Forelimb muscle (tissue), 1 donor: ENCODE results near the gene KIF1B. TPM values are rescaled to one million over a fixed set of nuclear protein-coding genes. Genes with fewer than 3 reads are reported as not detected.
A peak's percentile ranks its signal among the peaks of the same experiment; 100 is the strongest.
"Not testable (repeated sequence)": the region's sequence is repeated elsewhere in the genome, so short reads cannot be mapped to it uniquely, and the experiment has no call there.

Experiments
- DNase-seq: peaks from one replicate; pipeline ENCODE4 v3.0.0-alpha.2; 2013; ENCODE audit warnings: low read depth
- polyA plus RNA-seq: library from polyadenylated mRNA; unstranded; fragments of 120-200 nt; gene quantifications from one replicate; pipeline ENCODE4 v1.2.1, GENCODE V29; 2013; ENCODE audit not compliant: insufficient read length

Gene KIF1B
- polyA plus RNA-seq, 1 donor = 188 TPM

GRCh38 chr1:10325521-10325920, 115.2 kb downstream of the KIF1B start:
- no peak for DNase-seq

GRCh38 chr1:10326251-10326650, 115.9 kb downstream of the KIF1B start:
- no peak for DNase-seq

GRCh38 chr1:10328180-10328963, 118.0 kb downstream of the KIF1B start:
- no peak for DNase-seq

GRCh38 chr1:10337436-10337835, 127.1 kb downstream of the KIF1B start:
- no peak for DNase-seq

- no peak for DNase-seq
These were observed 127.7 kb downstream of the KIF1B start for GRCh38 chr1:10338047-10338446.

GRCh38 chr1:10338611-10339010, 128.2 kb downstream of the KIF1B start:
- no peak for DNase-seq

GRCh38 chr1:10339036-10339567, 128.7 kb downstream of the KIF1B start:
- DNase-seq = no peak

GRCh38 chr1:10339815-10340214, 129.4 kb downstream of the KIF1B start:
- DNase-seq = peak; percentile 20

GRCh38 chr1:10340930-10341590, 130.7 kb downstream of the KIF1B start:
- DNase-seq = no peak

- DNase-seq = no peak
These were observed 136.7 kb downstream of the KIF1B start for GRCh38 chr1:10347109-10347508.

GRCh38 chr1:10353282-10353681, 142.9 kb downstream of the KIF1B start:
- DNase-seq = no peak

GRCh38 chr1:10353693-10354092, 143.3 kb downstream of the KIF1B start:
- no peak for DNase-seq

- no peak for DNase-seq
These were observed 149.7 kb downstream of the KIF1B start for GRCh38 chr1:10360045-10360444.

GRCh38 chr1:10361515-10361914, 151.1 kb downstream of the KIF1B start:
- no peak for DNase-seq

- DNase-seq = no peak
These were observed 157.8 kb downstream of the KIF1B start for GRCh38 chr1:10368194-10368593.

GRCh38 chr1:10374442-10374860, 164.1 kb downstream of the KIF1B start:
- DNase-seq = no peak

GRCh38 chr1:10377365-10378029, 167.1 kb downstream of the KIF1B start:
- DNase-seq = not testable (repeated sequence)

- DNase-seq = no peak
These were observed 167.9 kb downstream of the KIF1B start for GRCh38 chr1:10378081-10378841.

GRCh38 chr1:10379101-10379620, 168.8 kb downstream of the KIF1B start:
- no peak for DNase-seq

- DNase-seq = no peak
These were observed 169.3 kb downstream of the KIF1B start for GRCh38 chr1:10379676-10380075.

GRCh38 chr1:10380594-10381275, 170.4 kb downstream of the KIF1B start:
- DNase-seq = peak; percentile 75
